ENCODE results near the gene GGT1.
A peak's percentile ranks its signal among the peaks of the same experiment; 100 is the strongest.
"Not testable (repeated sequence)": the region's sequence is repeated elsewhere in the genome, so short reads cannot be mapped to it uniquely, and the experiment has no call there.

GGT1 gene

DNA sequence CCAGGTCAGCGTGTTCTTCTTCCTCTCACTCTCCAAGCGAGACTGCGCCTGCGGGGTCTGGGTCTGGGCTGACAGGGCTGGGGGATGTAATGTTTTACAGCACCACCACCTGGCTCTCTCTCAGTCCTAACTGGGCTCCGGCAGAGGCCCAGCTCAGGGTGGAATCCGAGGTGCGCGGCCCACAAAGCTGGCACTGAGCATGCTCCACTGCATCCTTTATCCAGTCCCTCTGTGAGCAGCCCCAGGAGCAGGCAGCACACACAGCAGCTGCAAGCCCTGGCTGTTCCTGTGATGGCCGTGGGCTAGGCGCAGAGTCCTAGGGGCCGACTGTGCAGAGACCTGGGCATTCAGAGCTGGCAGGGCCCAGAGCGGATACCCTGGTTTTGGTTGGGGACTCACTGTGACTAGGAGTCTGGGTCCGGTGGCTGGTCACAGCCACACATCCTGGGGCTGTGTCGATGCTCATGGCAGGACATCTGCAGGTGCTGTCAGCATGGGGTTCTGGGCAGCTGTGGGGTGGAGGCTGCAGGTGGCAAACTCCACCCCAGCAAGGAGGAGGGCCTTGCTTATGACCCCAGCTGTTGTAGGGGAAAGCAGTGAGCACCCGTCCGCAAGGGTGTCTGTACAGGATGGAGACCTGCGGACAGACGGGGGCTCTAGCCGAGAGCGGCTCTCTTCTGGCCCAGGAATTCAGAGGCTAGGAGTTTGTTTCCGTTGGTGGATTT lies 14.1 kb upstream of the GGT1 start:
- no peak overlapping the region for H3K4me3 ChIP-seq (replicated peaks in 1 of 2; ENCODE audit: low read depth in 2 of 2, low read length in 2 of 2)
- TF ChIP-seq, protein P1, sequence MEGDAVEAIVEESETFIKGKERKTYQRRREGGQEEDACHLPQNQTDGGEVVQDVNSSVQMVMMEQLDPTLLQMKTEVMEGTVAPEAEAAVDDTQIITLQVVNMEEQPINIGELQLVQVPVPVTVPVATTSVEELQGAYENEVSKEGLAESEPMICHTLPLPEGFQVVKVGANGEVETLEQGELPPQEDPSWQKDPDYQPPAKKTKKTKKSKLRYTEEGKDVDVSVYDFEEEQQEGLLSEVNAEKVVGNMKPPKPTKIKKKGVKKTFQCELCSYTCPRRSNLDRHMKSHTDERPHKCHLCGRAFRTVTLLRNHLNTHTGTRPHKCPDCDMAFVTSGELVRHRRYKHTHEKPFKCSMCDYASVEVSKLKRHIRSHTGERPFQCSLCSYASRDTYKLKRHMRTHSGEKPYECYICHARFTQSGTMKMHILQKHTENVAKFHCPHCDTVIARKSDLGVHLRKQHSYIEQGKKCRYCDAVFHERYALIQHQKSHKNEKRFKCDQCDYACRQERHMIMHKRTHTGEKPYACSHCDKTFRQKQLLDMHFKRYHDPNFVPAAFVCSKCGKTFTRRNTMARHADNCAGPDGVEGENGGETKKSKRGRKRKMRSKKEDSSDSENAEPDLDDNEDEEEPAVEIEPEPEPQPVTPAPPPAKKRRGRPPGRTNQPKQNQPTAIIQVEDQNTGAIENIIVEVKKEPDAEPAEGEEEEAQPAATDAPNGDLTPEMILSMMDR (IDR thresholded peaks at IDR 0.05; ENCODE audit: low read depth, low read length), result no peak
- no peak for DNase-seq (ENCODE audit: low read depth in 2 of 2)

DNA sequence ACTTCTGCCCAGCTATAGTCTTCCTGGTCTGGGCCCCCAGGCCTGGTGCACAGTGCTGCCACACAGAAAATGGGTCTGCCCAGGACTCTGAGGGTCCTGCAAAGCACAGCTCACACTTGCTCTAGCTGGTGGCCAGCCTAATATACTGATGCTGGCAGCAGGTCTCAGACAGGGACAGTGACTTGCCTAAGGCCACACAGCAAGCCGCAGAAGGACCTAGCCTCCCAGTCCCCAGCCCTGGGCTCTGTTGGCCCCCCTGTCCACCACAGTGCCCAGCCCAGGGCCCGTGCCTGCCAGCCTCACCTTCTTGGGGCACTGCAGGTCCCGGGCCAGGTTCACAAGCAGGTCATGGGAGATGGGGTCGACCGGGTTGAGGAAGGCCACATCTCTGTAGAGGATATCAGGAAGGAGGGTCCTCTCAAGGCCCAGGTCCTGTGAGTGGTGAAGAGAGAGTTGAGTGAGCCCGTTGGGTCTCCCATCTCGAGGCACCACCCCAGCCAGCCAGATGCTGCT lies 13.4 kb upstream of the GGT1 start:
- TF ChIP-seq, protein P1 (IDR thresholded peaks at IDR 0.05; ENCODE audit: low read depth, low read length), result no peak
- H3K4me3 ChIP-seq (replicated peaks in 1 of 2; ENCODE audit: low read depth in 2 of 2, low read length in 2 of 2), result no peak overlapping the region
- DNase-seq (ENCODE audit: low read depth in 2 of 2), result no peak

DNA sequence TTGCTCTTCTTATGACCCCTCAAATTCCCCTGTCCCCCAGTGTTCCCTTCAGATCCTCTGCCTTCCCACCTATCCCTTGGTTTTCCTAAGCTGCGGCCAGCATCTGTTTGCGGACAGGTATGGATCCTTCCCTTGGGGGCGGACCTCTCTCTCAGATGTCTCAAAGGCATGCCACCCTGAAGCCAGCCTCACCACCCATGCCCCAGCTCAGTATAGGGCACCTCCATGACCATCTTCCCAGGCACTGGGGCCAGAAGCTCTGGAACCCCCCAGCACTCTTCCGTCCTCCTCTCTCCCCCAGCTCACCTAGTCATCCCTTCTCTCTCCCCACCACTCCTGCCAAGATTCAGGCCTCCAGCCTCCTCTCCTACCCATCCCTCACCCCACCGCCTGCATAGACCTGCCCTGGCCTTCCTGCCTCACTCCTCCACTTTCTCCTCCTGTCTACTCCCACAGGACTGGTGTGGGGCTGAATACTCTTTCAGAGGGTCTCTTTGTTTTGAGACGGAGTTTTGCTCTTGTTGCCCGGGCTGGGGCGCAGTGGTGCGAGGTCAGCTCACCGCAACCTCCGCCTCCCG lies 12.3 kb upstream of the GGT1 start:
- DNase-seq (ENCODE audit: low read depth in 2 of 2), result no peak
- H3K4me3 ChIP-seq (replicated peaks in 1 of 2; ENCODE audit: low read depth in 2 of 2, low read length in 2 of 2), result no peak overlapping the region
- TF ChIP-seq, protein P1 (IDR thresholded peaks at IDR 0.05; ENCODE audit: low read depth, low read length), result no peak

DNA sequence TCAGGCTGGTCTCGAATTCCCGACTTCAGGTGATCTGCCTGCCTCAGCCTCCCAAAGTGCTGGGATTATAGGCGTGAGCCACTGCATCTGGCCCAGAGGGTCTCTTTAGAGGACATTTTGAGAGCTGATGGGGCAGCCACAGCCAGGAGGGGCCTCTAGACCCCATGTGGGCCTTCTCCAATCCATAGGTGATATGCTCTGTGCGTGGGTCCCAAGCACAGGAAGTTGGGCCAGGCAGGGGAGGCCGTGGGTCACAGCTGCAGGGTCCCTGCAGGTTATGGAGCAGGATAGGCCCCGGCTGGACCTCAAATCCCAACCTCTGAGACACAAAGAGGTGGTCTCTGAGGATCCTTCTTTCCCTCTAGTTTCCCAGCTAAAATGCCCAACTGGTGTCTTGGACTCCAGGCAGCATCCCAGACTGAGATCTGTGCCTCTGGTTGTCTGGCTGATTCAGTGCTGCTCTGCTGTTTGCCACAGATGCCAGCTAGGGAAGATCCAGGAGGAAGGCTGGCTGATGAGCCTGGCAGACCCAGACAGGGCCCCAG lies 11.6 kb upstream of the GGT1 start:
- no peak for DNase-seq (ENCODE audit: low read depth in 2 of 2)
- TF ChIP-seq, protein P1 (IDR thresholded peaks at IDR 0.05; ENCODE audit: low read depth, low read length), result no peak
- H3K4me3 ChIP-seq (replicated peaks in 1 of 2; ENCODE audit: low read depth in 2 of 2, low read length in 2 of 2), result no peak overlapping the region

DNA sequence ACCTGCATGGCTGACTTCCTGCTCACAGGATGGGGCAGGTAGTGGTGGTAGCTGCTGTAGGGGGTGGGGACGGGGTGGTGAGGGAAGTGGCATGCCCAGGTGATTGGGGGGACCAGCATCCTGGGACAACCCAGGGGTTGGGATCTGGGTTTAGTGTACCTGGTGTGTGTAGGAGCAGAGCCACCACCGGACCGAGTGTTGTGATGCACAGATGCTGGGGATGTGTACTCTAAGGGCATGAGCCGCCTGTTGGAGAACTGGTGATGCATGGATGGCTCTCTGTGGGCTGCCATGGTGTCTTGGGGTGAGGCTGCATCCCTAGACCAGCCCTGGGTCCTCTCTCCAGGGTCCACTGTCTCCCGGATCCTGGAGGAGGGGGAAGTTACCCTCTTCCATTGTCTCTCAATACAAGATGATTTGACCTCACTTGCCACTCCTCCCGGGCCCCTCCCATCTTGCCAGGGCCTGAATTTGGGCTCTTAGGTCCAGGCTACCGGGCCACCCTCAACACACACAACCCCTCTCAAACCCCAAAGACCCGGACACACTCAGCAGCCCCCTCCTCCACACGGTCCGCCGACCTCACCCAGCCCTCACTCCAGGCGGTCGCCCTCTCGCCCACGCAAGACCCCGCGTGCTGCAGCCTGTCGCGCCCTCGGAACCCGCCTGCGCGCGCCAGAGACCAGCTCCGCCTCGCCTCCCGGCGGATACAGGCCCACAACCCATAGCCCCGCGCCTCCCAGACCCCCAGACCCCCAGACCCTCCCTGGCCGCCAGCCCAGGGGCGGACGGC lies 10.7 kb upstream of the GGT1 start:
- TF ChIP-seq, protein P1 (IDR thresholded peaks at IDR 0.05; ENCODE audit: low read depth, low read length), result no peak
- peak in 1 of 2 donors; percentile 40 for DNase-seq (ENCODE audit: low read depth in 2 of 2)
- peak overlapping the region; percentile 51 to 66 for H3K4me3 ChIP-seq (replicated peaks in 1 of 2; ENCODE audit: low read depth in 2 of 2, low read length in 2 of 2)

DNA sequence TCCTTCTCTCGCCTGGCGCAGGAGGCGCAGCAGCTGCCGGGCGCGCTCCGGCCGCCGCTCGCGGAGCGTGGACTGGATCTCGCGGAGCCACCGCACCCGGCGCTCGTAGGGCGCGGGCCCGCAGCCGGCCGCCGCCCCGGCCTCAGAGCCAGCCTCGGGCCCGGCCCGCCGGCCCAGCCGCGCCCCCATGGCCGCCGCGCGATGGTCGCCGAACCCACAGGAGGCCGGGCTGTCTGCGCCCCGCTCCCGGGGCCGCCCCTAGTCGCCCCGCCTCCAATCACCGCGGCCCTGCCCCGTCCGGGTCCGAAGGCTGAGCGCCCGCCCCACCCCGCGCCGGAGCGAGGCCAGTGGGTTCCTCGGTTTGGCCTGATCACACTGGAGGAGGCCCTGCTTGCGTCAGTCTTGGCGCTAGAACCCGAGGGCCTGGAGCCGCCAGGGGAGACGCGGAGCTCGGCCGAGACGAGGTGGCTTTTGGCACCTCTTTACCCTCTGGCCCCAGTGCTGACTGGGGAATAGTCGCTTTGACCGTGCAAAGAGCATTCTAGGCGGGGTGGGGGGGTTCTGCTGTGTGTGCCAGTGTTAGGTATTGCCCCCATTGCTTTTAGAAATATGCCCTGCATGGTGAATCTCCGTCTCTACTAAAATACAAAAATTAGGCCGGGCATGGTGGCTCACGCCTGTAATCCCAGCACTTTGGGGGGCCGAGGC lies 10.0 kb upstream of the GGT1 start, which contains the start of gene LRRC75B:
Gene LRRC75B, minus strand, starts transcription at position 223 of the 708 bp plus-strand sequence. Its CDS starts 34 bp downstream, at position 189.
- DNase-seq (ENCODE audit: low read depth in 2 of 2), result peak; percentile 81 to 93
- peak within 1 kb of the TSS; percentile 51 to 66 for H3K4me3 ChIP-seq (replicated peaks in 1 of 2; ENCODE audit: low read depth in 2 of 2, low read length in 2 of 2)
- TF ChIP-seq, protein P1 (IDR thresholded peaks at IDR 0.05; ENCODE audit: low read depth, low read length), result no peak

DNA sequence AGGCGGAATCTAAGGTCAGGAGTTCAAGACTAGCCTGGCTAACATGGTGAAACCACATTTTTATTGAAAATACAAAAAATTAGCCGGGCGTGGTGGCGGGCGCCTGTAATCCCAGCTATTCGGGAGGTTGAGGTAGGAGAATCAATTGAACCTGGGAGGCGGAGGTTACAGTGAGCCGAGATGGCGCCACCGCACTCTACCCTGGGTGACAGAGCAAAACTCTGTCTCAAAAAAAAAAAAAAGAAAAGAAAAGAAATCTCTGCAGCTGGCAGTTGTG lies 9.5 kb upstream of the GGT1 start:
- not testable (repeated sequence) for DNase-seq (ENCODE audit: low read depth in 2 of 2); H3K4me3 ChIP-seq (replicated peaks in 1 of 2; ENCODE audit: low read depth in 2 of 2, low read length in 2 of 2)
